Measurements from ENCODE around the gene MYO9B. TPM values are rescaled to one million over a fixed set of nuclear protein-coding genes. Genes with fewer than 3 reads are reported as not detected.
A peak's percentile ranks its signal among the peaks of the same experiment; 100 is the strongest.

The MYO9B gene
- total and polyA plus RNA-seq, 2 of the 13 experiments (the other 11 are each of a cell fraction or from before 2014, with no cell fraction given): 18.0 to 18.3 TPM

GRCh38 chr19:17215127-17215971 is 139.8 kb downstream of the MYO9B start, which contains the start of gene USE1 (continued):
- TF ChIP-seq, protein P1, sequence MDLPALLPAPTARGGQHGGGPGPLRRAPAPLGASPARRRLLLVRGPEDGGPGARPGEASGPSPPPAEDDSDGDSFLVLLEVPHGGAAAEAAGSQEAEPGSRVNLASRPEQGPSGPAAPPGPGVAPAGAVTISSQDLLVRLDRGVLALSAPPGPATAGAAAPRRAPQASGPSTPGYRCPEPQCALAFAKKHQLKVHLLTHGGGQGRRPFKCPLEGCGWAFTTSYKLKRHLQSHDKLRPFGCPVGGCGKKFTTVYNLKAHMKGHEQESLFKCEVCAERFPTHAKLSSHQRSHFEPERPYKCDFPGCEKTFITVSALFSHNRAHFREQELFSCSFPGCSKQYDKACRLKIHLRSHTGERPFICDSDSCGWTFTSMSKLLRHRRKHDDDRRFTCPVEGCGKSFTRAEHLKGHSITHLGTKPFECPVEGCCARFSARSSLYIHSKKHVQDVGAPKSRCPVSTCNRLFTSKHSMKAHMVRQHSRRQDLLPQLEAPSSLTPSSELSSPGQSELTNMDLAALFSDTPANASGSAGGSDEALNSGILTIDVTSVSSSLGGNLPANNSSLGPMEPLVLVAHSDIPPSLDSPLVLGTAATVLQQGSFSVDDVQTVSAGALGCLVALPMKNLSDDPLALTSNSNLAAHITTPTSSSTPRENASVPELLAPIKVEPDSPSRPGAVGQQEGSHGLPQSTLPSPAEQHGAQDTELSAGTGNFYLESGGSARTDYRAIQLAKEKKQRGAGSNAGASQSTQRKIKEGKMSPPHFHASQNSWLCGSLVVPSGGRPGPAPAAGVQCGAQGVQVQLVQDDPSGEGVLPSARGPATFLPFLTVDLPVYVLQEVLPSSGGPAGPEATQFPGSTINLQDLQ (CRISPR knock-in tag; IDR thresholded peaks at IDR 0.05): peak; percentile 72; the same call in 1 of the 2 replicates
- TF ChIP-seq ZNF598 (CRISPR knock-in tag; IDR thresholded peaks at IDR 0.05; ENCODE audit: borderline replicate concordance): no peak
- TF ChIP-seq ZNF256 (CRISPR knock-in tag; conservative IDR thresholded peaks at IDR 0.05): no peak
- no peak for TF ChIP-seq SOX6 (IDR thresholded peaks at IDR 0.05)
- TF ChIP-seq SOX6 (CRISPR knock-in tag; IDR thresholded peaks at IDR 0.05): peak; percentile 75
- peak; percentile 94 for TF ChIP-seq PHF20 (CRISPR knock-in tag; IDR thresholded peaks at IDR 0.05)
- peak; percentile 98 for TF ChIP-seq YEATS4 (CRISPR knock-in tag; IDR thresholded peaks at IDR 0.05; ENCODE audit: borderline replicate concordance)
- no peak; the same call in 1 of the 2 replicates for TF ChIP-seq PPARG (CRISPR knock-in tag; conservative IDR thresholded peaks at IDR 0.05)
- 0 out of 2 replicates have a peak, but pooled peaks have one; percentile 27 for TF ChIP-seq ZNF572 (CRISPR knock-in tag; IDR thresholded peaks at IDR 0.05)
- TF ChIP-seq AGO2 (optimal IDR thresholded peaks at IDR 0.05; ENCODE audit: low read depth, low read length): peak; percentile 88
- no peak for TF ChIP-seq ZMYM3 (CRISPR knock-in tag; IDR thresholded peaks at IDR 0.05)
- peak; percentile 37; the same call in 1 of the 2 replicates for TF ChIP-seq ZNF768 (CRISPR knock-in tag; IDR thresholded peaks at IDR 0.05)
- TF ChIP-seq NFYB (CRISPR knock-in tag; IDR thresholded peaks at IDR 0.05): peak; percentile 58
- no peak for TF ChIP-seq ZNF570 (CRISPR knock-in tag; IDR thresholded peaks at IDR 0.05; ENCODE audit: borderline replicate concordance)
- no peak for TF ChIP-seq ZNF773 (CRISPR knock-in tag; IDR thresholded peaks at IDR 0.05; ENCODE audit: borderline replicate concordance)
